HEK293 (cell line): ENCODE data around the gene PRXL2B.

Experiments used
- HOXA7 ChIP-seq: sonication (generic); formaldehyde crosslinking; IDR thresholded peaks from 2 replicates; pipeline ENCODE4 v1.8.1; 2022; ENCODE audit warnings: missing genetic modification reagents, borderline replicate concordance
- OVOL3 ChIP-seq: fragments of 450-650 bp; formaldehyde crosslinking; IDR thresholded peaks from 2 replicates; pipeline ENCODE4 v1.5.1; 2016; ENCODE audit warnings: missing biosample characterization, missing genetic modification characterization
- SALL2 ChIP-seq: fragments of 450-650 bp; formaldehyde crosslinking; IDR thresholded peaks from 2 replicates; pipeline ENCODE4 v1.5.0; 2017; ENCODE audit warnings: missing biosample characterization, mild to moderate bottlenecking, missing genetic modification characterization, borderline replicate concordance
- SP2 ChIP-seq: fragments of 450-650 bp; formaldehyde crosslinking; IDR thresholded peaks from 2 replicates; pipeline ENCODE4 v1.5.1; 2016; ENCODE audit warnings: missing biosample characterization, missing genetic modification characterization
- ZBTB20 ChIP-seq: fragments of 450-650 bp; formaldehyde crosslinking; IDR thresholded peaks from 2 replicates; pipeline ENCODE4 v1.5.1; 2016; ENCODE audit warnings: missing biosample characterization, missing genetic modification characterization
- ZEB2 ChIP-seq: fragments of 450-650 bp; formaldehyde crosslinking; IDR thresholded peaks from 2 replicates; pipeline ENCODE4 v1.5.1; 2016; ENCODE audit warnings: missing biosample characterization, missing genetic modification characterization
- ZNF121 ChIP-seq: fragments of 450-650 bp; formaldehyde crosslinking; IDR thresholded peaks from 2 replicates; pipeline ENCODE4 v1.5.1; 2016; ENCODE audit warnings: missing biosample characterization, missing genetic modification characterization
- ZNF169 ChIP-seq: fragments of 450-650 bp; formaldehyde crosslinking; IDR thresholded peaks from 2 replicates; pipeline ENCODE4 v1.5.1; 2016; ENCODE audit warnings: missing biosample characterization, missing genetic modification characterization
- ZNF202 ChIP-seq: fragments of 450-650 bp; formaldehyde crosslinking; IDR thresholded peaks from 2 replicates; pipeline ENCODE4 v1.5.1; 2016; ENCODE audit warnings: missing biosample characterization, missing genetic modification characterization, borderline replicate concordance
- ZNF223 ChIP-seq: fragments of 450-650 bp; formaldehyde crosslinking; IDR thresholded peaks from 2 replicates; pipeline ENCODE4 v1.5.1; 2016; ENCODE audit warnings: missing biosample characterization, missing genetic modification characterization
- ZNF248 ChIP-seq: fragments of 450-650 bp; formaldehyde crosslinking; IDR thresholded peaks from 2 replicates; pipeline ENCODE4 v1.5.1; 2017; ENCODE audit warnings: missing biosample characterization, missing genetic modification characterization
- ZNF311 ChIP-seq: fragments of 450-650 bp; formaldehyde crosslinking; IDR thresholded peaks from 2 replicates; pipeline ENCODE4 v1.5.1; 2017; ENCODE audit warnings: missing biosample characterization, missing genetic modification characterization, borderline replicate concordance
- ZNF394 ChIP-seq: fragments of 450-650 bp; formaldehyde crosslinking; IDR thresholded peaks from 2 replicates; pipeline ENCODE4 v1.5.1; 2016; ENCODE audit warnings: missing biosample characterization, missing genetic modification characterization, mild to moderate bottlenecking, moderate library complexity, borderline replicate concordance
- ZNF404 ChIP-seq: fragments of 450-650 bp; formaldehyde crosslinking; IDR thresholded peaks from 2 replicates; pipeline ENCODE4 v1.5.1; 2017; ENCODE audit warnings: missing biosample characterization, missing genetic modification characterization
- ZNF48 ChIP-seq: fragments of 450-650 bp; formaldehyde crosslinking; IDR thresholded peaks from 2 replicates; pipeline ENCODE4 v1.5.1; 2016; ENCODE audit warnings: missing biosample characterization, missing genetic modification characterization
- ZNF501 ChIP-seq: fragments of 450-650 bp; formaldehyde crosslinking; IDR thresholded peaks from 2 replicates; pipeline ENCODE4 v1.5.1; 2016; ENCODE audit warnings: missing biosample characterization, missing genetic modification characterization
- ZNF548 ChIP-seq: fragments of 450-650 bp; formaldehyde crosslinking; IDR thresholded peaks from 2 replicates; pipeline ENCODE4 v1.5.1; 2016; ENCODE audit warnings: missing biosample characterization, missing genetic modification characterization
- ZNF624 ChIP-seq: fragments of 450-650 bp; formaldehyde crosslinking; IDR thresholded peaks from 2 replicates; pipeline ENCODE4 v1.5.1; 2017; ENCODE audit warnings: missing biosample characterization, missing genetic modification characterization
- ZNF629 ChIP-seq: fragments of 450-650 bp; formaldehyde crosslinking; IDR thresholded peaks from 2 replicates; pipeline ENCODE4 v1.5.1; 2017; ENCODE audit warnings: missing biosample characterization, missing genetic modification characterization
- ZNF654 ChIP-seq: fragments of 450-650 bp; formaldehyde crosslinking; IDR thresholded peaks from 2 replicates; pipeline ENCODE4 v1.5.1; 2016; ENCODE audit warnings: low read depth, missing biosample characterization, missing genetic modification characterization
- ZNF670 ChIP-seq: fragments of 450-650 bp; formaldehyde crosslinking; IDR thresholded peaks from 2 replicates; pipeline ENCODE4 v1.5.1; 2016; ENCODE audit warnings: missing biosample characterization, missing genetic modification characterization, low read depth
- ZNF701 ChIP-seq: fragments of 450-650 bp; formaldehyde crosslinking; IDR thresholded peaks from 2 replicates; pipeline ENCODE4 v1.5.1; 2016; ENCODE audit warnings: missing biosample characterization, missing genetic modification characterization
- ZNF707 ChIP-seq: fragments of 450-650 bp; formaldehyde crosslinking; IDR thresholded peaks from 2 replicates; pipeline ENCODE4 v1.5.1; 2016; ENCODE audit warnings: missing biosample characterization, missing genetic modification characterization
- ZNF76 ChIP-seq: fragments of 450-650 bp; formaldehyde crosslinking; IDR thresholded peaks from 2 replicates; pipeline ENCODE4; 2016; ENCODE audit warnings: low read depth, missing biosample characterization, missing genetic modification characterization, borderline replicate concordance
- ZNF792 ChIP-seq: fragments of 450-650 bp; formaldehyde crosslinking; IDR thresholded peaks from 2 replicates; pipeline ENCODE4 v1.5.1; 2016; ENCODE audit warnings: missing biosample characterization, missing genetic modification characterization
- TF ChIP-seq, protein P1 (sequence below): fragments of 450-650 bp; formaldehyde crosslinking; IDR thresholded peaks from 2 replicates; pipeline ENCODE4 v1.5.1; 2016; ENCODE audit warnings: missing biosample characterization, missing genetic modification characterization
- TF ChIP-seq, protein P2 (sequence below): sonication (generic); formaldehyde crosslinking; IDR thresholded peaks from 2 replicates; pipeline ENCODE4 v1.8.1; 2022; ENCODE audit warnings: mild to moderate bottlenecking, moderate library complexity, missing genetic modification reagents
- TF ChIP-seq, protein P3 (sequence below): fragments of 450-650 bp; formaldehyde crosslinking; IDR thresholded peaks from 2 replicates; pipeline ENCODE4 v1.5.1; 2016; ENCODE audit warnings: missing biosample characterization, missing genetic modification characterization
- TF ChIP-seq, protein P4 (sequence below): fragments of 450-650 bp; formaldehyde crosslinking; IDR thresholded peaks from 2 replicates; pipeline ENCODE4; 2016; ENCODE audit warnings: missing biosample characterization, missing genetic modification characterization
- TF ChIP-seq, protein P5 (sequence below): fragments of 450-650 bp; formaldehyde crosslinking; IDR thresholded peaks from 2 replicates; pipeline ENCODE4 v1.5.1; 2016; ENCODE audit warnings: missing biosample characterization, missing genetic modification characterization
- TF ChIP-seq, protein P6 (sequence below): fragments of 450-650 bp; formaldehyde crosslinking; IDR thresholded peaks from 2 replicates; pipeline ENCODE4 v1.5.1; 2016; ENCODE audit warnings: missing biosample characterization, missing genetic modification characterization

PRXL2B gene

DNA sequence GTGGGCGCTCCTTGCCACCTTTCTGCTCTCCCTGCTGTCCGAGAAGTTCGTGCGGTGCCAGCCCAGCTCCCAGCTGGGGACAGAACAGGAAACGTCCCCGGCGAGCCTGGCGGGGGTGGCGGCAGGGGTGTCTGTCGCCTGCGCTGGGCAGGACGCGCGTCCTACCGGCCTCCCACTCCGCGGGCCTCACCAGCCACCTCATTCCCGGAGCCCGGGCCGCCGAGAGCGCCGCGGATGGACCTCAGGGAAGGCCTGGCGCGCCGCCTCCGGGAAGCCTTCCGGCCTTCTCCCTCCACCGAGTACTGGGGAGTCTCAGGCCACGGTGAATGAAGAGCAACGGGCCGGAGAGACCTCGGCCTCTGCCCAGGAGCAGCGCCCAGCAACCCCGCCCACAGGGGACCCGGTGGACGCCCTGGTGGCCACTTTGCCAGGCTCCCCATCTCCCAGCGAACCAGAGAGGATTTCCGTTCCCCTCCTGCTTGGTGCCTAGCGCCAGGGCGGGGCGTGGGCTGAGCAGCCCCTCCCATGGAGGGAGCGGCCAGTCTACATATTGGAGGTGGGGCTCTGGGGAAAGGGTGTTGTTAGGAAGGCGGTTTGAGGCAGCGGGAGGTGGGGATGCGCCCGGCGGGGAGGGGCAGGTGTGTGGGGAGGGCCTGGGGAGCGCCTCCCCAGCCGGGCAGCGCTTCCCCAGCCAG lies 39.9 kb upstream of the PRXL2B start (continued):
- TF ChIP-seq ZNF248 (tag by site-specific recombination), result no peak
- TF ChIP-seq SP2 (tag by site-specific recombination), result peak; percentile 92
- TF ChIP-seq, protein P1, sequence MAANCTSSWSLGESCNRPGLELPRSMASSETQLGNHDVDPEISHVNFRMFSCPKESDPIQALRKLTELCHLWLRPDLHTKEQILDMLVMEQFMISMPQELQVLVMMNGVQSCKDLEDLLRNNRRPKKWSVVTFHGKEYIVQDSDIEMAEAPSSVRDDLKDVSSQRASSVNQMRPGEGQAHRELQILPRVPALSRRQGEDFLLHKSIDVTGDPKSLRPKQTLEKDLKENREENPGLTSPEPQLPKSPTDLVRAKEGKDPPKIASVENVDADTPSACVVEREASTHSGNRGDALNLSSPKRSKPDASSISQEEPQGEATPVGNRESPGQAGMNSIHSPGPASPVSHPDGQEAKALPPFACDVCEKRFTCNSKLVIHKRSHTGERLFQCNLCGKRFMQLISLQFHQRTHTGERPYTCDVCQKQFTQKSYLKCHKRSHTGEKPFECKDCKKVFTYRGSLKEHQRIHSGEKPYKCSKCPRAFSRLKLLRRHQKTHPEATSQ (tag by site-specific recombination), result peak; percentile 83; the same call in 1 of the 2 replicates
- no peak for TF ChIP-seq SALL2
- no peak for TF ChIP-seq ZNF701 (tag by site-specific recombination)
- TF ChIP-seq, protein P2, sequence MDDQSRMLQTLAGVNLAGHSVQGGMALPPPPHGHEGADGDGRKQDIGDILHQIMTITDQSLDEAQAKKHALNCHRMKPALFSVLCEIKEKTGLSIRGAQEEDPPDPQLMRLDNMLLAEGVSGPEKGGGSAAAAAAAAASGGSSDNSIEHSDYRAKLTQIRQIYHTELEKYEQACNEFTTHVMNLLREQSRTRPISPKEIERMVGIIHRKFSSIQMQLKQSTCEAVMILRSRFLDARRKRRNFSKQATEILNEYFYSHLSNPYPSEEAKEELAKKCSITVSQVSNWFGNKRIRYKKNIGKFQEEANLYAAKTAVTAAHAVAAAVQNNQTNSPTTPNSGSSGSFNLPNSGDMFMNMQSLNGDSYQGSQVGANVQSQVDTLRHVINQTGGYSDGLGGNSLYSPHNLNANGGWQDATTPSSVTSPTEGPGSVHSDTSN, result 0 out of 2 replicates have a peak, but pooled peaks have one; percentile 8
- peak; percentile 79; the same call in 1 of the 2 replicates for TF ChIP-seq ZEB2 (tag by site-specific recombination)
- TF ChIP-seq ZNF624 (tag by site-specific recombination), result no peak
- TF ChIP-seq ZNF707, result no peak
- TF ChIP-seq ZNF548 (tag by site-specific recombination), result no peak
- no peak for TF ChIP-seq ZNF223 (tag by site-specific recombination)
- TF ChIP-seq ZNF169 (tag by site-specific recombination), result 0 out of 2 replicates have a peak, but pooled peaks have one; percentile 33
- no peak for TF ChIP-seq ZNF311 (tag by site-specific recombination)
- no peak for TF ChIP-seq ZNF394 (tag by site-specific recombination)
- no peak for TF ChIP-seq ZBTB20
- TF ChIP-seq, protein P3, sequence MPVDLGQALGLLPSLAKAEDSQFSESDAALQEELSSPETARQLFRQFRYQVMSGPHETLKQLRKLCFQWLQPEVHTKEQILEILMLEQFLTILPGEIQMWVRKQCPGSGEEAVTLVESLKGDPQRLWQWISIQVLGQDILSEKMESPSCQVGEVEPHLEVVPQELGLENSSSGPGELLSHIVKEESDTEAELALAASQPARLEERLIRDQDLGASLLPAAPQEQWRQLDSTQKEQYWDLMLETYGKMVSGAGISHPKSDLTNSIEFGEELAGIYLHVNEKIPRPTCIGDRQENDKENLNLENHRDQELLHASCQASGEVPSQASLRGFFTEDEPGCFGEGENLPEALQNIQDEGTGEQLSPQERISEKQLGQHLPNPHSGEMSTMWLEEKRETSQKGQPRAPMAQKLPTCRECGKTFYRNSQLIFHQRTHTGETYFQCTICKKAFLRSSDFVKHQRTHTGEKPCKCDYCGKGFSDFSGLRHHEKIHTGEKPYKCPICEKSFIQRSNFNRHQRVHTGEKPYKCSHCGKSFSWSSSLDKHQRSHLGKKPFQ (tag by site-specific recombination), result no peak
- no peak for TF ChIP-seq ZNF48
- TF ChIP-seq ZNF121 (tag by site-specific recombination), result peak; percentile 47; the same call in 1 of the 2 replicates
- TF ChIP-seq OVOL3, result no peak
- no peak for TF ChIP-seq ZNF654 (tag by site-specific recombination)
- TF ChIP-seq, protein P4, sequence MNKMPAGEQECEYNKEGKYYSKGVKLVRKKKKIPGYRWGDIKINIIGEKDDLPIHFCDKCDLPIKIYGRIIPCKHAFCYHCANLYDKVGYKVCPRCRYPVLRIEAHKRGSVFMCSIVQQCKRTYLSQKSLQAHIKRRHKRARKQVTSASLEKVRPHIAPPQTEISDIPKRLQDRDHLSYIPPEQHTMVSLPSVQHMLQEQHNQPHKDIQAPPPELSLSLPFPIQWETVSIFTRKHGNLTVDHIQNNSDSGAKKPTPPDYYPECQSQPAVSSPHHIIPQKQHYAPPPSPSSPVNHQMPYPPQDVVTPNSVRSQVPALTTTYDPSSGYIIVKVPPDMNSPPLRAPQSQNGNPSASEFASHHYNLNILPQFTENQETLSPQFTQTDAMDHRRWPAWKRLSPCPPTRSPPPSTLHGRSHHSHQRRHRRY (tag by site-specific recombination), result no peak
- no peak for TF ChIP-seq ZNF202 (tag by site-specific recombination)
- TF ChIP-seq ZNF670 (tag by site-specific recombination), result no peak
- TF ChIP-seq, protein P5, sequence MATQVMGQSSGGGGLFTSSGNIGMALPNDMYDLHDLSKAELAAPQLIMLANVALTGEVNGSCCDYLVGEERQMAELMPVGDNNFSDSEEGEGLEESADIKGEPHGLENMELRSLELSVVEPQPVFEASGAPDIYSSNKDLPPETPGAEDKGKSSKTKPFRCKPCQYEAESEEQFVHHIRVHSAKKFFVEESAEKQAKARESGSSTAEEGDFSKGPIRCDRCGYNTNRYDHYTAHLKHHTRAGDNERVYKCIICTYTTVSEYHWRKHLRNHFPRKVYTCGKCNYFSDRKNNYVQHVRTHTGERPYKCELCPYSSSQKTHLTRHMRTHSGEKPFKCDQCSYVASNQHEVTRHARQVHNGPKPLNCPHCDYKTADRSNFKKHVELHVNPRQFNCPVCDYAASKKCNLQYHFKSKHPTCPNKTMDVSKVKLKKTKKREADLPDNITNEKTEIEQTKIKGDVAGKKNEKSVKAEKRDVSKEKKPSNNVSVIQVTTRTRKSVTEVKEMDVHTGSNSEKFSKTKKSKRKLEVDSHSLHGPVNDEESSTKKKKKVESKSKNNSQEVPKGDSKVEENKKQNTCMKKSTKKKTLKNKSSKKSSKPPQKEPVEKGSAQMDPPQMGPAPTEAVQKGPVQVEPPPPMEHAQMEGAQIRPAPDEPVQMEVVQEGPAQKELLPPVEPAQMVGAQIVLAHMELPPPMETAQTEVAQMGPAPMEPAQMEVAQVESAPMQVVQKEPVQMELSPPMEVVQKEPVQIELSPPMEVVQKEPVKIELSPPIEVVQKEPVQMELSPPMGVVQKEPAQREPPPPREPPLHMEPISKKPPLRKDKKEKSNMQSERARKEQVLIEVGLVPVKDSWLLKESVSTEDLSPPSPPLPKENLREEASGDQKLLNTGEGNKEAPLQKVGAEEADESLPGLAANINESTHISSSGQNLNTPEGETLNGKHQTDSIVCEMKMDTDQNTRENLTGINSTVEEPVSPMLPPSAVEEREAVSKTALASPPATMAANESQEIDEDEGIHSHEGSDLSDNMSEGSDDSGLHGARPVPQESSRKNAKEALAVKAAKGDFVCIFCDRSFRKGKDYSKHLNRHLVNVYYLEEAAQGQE, result no peak
- TF ChIP-seq ZNF404 (tag by site-specific recombination), result no peak
- peak; percentile 60; the same call in 1 of the 2 replicates for TF ChIP-seq ZNF76 (tag by site-specific recombination)
- TF ChIP-seq, protein P6, sequence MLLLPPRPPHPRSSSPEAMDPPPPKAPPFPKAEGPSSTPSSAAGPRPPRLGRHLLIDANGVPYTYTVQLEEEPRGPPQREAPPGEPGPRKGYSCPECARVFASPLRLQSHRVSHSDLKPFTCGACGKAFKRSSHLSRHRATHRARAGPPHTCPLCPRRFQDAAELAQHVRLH, result peak; percentile 78; the same call in 1 of the 2 replicates
- TF ChIP-seq ZNF629 (tag by site-specific recombination), result no peak
- peak; percentile 59 for TF ChIP-seq ZNF501 (tag by site-specific recombination)
- no peak for TF ChIP-seq HOXA7 (CRISPR knock-in tag)
- TF ChIP-seq ZNF792 (tag by site-specific recombination), result no peak
